ENCODE results near the gene HCN1. TPM values are rescaled to one million over a fixed set of nuclear protein-coding genes. Genes with fewer than 3 reads are reported as not detected.

Gene HCN1
- total and polyA plus RNA-seq, 10 donors = not detected

GRCh38 chr5:45642370-45642769 lies 53.8 kb downstream of the HCN1 start:
- no peak for DNase-seq

GRCh38 chr5:45639040-45639439 lies 57.1 kb downstream of the HCN1 start:
- Histone ChIP-seq H3K36me3 (no peaks in the 10 kb centered on the region), H3K4me3 (no peak overlapping the region), H3K27ac (no peak overlapping the region), H3K9me3 (no peaks in the 10 kb centered on the region), H3K27me3 (replicated peaks in 1 of 7) (no peaks in the 10 kb centered on the region), H3K4me1 (no peaks in the 10 kb centered on the region)
- TF ChIP-seq CTCF (IDR thresholded peaks at IDR 0.05 in 8 of 11, conservative IDR thresholded peaks at IDR 0.05 in 3 of 11) = no peak
- TF ChIP-seq POLR2AphosphoS5 (IDR thresholded peaks at IDR 0.05) = no peak
- TF ChIP-seq POLR2A (IDR thresholded peaks at IDR 0.05) = no peak
- DNase-seq = no peak
- WGBS, 5 donors = 57 to 74% (median 64%) methylated on average over 2 of the region's 2 CpGs
- intact Hi-C loops (cut with DNase I; ENCODE audit: low total_unique reads) = no loop called here

More at GRCh38 chr5:45642370-45642769, 53.8 kb downstream of the HCN1 start:
- Histone ChIP-seq H3K4me3 (no peak overlapping the region), H3K27ac (no peak overlapping the region), H3K27me3 (replicated peaks in 1 of 7) (no peaks in the 10 kb centered on the region), H3K9me3 (no peaks in the 10 kb centered on the region), H3K36me3 (no peaks in the 10 kb centered on the region), H3K4me1 (no peaks in the 10 kb centered on the region)
- no peak for TF ChIP-seq CTCF (IDR thresholded peaks at IDR 0.05 in 8 of 11, conservative IDR thresholded peaks at IDR 0.05 in 3 of 11)
- no peak for TF ChIP-seq POLR2AphosphoS5 (IDR thresholded peaks at IDR 0.05)
- no peak for TF ChIP-seq POLR2A (IDR thresholded peaks at IDR 0.05)
- intact Hi-C loops (cut with DNase I; ENCODE audit: low total_unique reads) = no loop called here

DNA sequence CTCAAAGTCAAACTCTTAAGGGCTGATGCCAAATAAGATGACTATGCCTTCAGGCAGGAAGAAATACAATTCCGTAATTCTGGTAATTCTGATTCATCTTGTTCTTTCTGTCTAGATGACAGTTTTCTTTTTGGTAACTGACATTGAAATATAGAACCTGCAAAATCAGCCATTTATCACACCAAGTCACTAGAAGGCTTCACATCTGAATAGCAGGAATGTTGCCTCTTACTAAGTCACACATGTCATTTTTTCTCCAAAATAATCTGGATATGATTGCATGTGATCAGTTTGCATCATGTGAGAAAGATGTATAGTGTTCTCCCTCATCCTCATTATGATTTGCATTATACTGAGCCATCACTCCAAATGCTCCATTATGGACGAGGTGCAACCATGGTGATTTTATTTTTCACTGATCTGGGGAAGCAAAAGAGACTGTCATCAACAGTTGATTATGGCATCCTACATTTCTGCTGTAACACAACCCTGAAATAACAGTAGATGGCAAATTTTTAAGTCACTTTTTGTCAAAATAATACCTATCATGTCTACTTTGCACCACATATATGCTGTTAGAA lies 69.0 kb downstream of the HCN1 start:
- Histone ChIP-seq H3K4me3 (no peak overlapping the region), H3K27ac (no peak overlapping the region), H3K9me3 (peaks cover 0 to 11% (median 0%) of the 10 kb centered on the region in 8 donors), H3K27me3 (replicated peaks in 1 of 7) (no peaks in the 10 kb centered on the region), H3K4me1 (no peaks in the 10 kb centered on the region), H3K36me3 (no peaks in the 10 kb centered on the region)
- TF ChIP-seq POLR2A (IDR thresholded peaks at IDR 0.05) = no peak
- no peak for TF ChIP-seq CTCF (IDR thresholded peaks at IDR 0.05 in 8 of 11, conservative IDR thresholded peaks at IDR 0.05 in 3 of 11)
- no peak for TF ChIP-seq POLR2AphosphoS5 (IDR thresholded peaks at IDR 0.05)
- DNase-seq = no peak
- WGBS, 5 donors = 51 to 67% (median 59%) methylated on average over 2 of the region's 2 CpGs
- intact Hi-C loops (cut with DNase I; ENCODE audit: low total_unique reads) = no loop called here

GRCh38 chr5:45623832-45624231 lies 72.3 kb downstream of the HCN1 start:
- intact Hi-C loops (cut with DNase I; ENCODE audit: low total_unique reads) = no loop called here
- Histone ChIP-seq H3K4me3 (no peak overlapping the region), H3K27ac (no peak overlapping the region), H3K9me3 (peaks cover 0 to 13% (median 0%) of the 10 kb centered on the region in 8 donors), H3K36me3 (no peaks in the 10 kb centered on the region), H3K27me3 (replicated peaks in 1 of 7) (no peaks in the 10 kb centered on the region), H3K4me1 (no peaks in the 10 kb centered on the region)
- no peak for DNase-seq
- no peak for TF ChIP-seq CTCF (IDR thresholded peaks at IDR 0.05 in 8 of 11, conservative IDR thresholded peaks at IDR 0.05 in 3 of 11)
- WGBS, 5 donors = 23 to 57% (median 49%) methylated on average over 1 of the region's 1 CpG
